Mesenchymal stem cell (in vitro differentiated cells and primary cell): ENCODE measurements around the gene SLC16A5.
"Not testable (repeated sequence)": the region's sequence is repeated elsewhere in the genome, so short reads cannot be mapped to it uniquely, and the experiment has no call there.

Source experiments
- DNase-seq: peaks from one replicate; pipeline ENCODE4 v3.0.0-alpha.2; 2013
- H2AFZ ChIP-seq: one replicate; pipeline ENCODE4 v1.6.1; 2013; ENCODE audit warnings: low read depth, mild to moderate bottlenecking, control low read depth, inconsistent platforms, low read length, moderate library complexity
- H2AK5ac ChIP-seq: 2 replicates; pipeline ENCODE4 v1.6.1; 2013; ENCODE audit warnings: low read length, moderate library complexity, mild to moderate bottlenecking, inconsistent platforms; ENCODE audit not compliant: severe bottlenecking
- H2BK120ac ChIP-seq: one replicate; pipeline ENCODE4 v1.6.1; 2013; ENCODE audit warnings: low read depth, mild to moderate bottlenecking, inconsistent platforms, low read length, moderate library complexity
- H2BK12ac ChIP-seq, 2 experiments: one replicate each; pipeline ENCODE4 v1.6.1; 2013; ENCODE audit warnings: inconsistent platforms in 2 of 2, low read length in 2 of 2, mild to moderate bottlenecking in 2 of 2, moderate library complexity in 2 of 2, control low read depth in 1 of 2
- H2BK15ac ChIP-seq: one replicate; pipeline ENCODE4 v1.6.1; 2013; ENCODE audit warnings: mild to moderate bottlenecking, low read depth, inconsistent platforms; ENCODE audit not compliant: poor library complexity, severe bottlenecking
- H2BK5ac ChIP-seq: 2 replicates; pipeline ENCODE4 v1.6.1; 2013; ENCODE audit warnings: low read depth, mild to moderate bottlenecking, low read length, control low read depth, inconsistent platforms; ENCODE audit not compliant: poor library complexity, severe bottlenecking
- H3K14ac ChIP-seq, 2 experiments: one replicate each; pipeline ENCODE4 v1.6.1; 2013; ENCODE audit warnings: inconsistent platforms in 2 of 2, low read length in 2 of 2, control low read depth in 1 of 2, mild to moderate bottlenecking in 1 of 2, moderate library complexity in 1 of 2
- H3K18ac ChIP-seq, 2 experiments: one replicate each; pipeline ENCODE4 v1.6.1; 2013; ENCODE audit warnings: inconsistent platforms in 2 of 2, low read length in 2 of 2, control low read depth in 1 of 2, low read depth in 1 of 2, mild to moderate bottlenecking in 1 of 2
- H3K23ac ChIP-seq, 2 experiments: one replicate each; pipeline ENCODE4 v1.6.1; 2013; ENCODE audit warnings: inconsistent platforms in 2 of 2, low read length in 2 of 2, mild to moderate bottlenecking in 2 of 2, moderate library complexity in 2 of 2, control low read depth in 1 of 2
- H3K27ac ChIP-seq: 2 replicates; pipeline ENCODE4 v1.5.1; 2013; ENCODE audit warnings: mild to moderate bottlenecking, moderate library complexity, low read length, control low read depth, inconsistent platforms; ENCODE audit not compliant: poor library complexity, severe bottlenecking
- H3K27me3 ChIP-seq, 2 experiments: 2 replicates each; pipeline versions ENCODE4 v1.6.1 to v1.7.0; 2013; ENCODE audit warnings: low read length in 2 of 2, mild to moderate bottlenecking in 2 of 2, moderate library complexity in 2 of 2, control low read depth in 1 of 2, inconsistent platforms in 1 of 2; ENCODE audit not compliant: control insufficient read depth in 1 of 2, insufficient read depth in 1 of 2
- H3K36me3 ChIP-seq, 2 experiments: 2 replicates each; pipeline versions ENCODE4 v1.6.1 to v1.7.0; 2013; ENCODE audit warnings: low read length in 2 of 2, control low read depth in 1 of 2, inconsistent platforms in 1 of 2, low read depth in 1 of 2, mild to moderate bottlenecking in 1 of 2; ENCODE audit not compliant: insufficient read depth in 2 of 2, control insufficient read depth in 1 of 2
- H3K4ac ChIP-seq, 2 experiments: one replicate each; pipeline ENCODE4 v1.6.1; 2013; ENCODE audit warnings: inconsistent platforms in 2 of 2, low read length in 2 of 2, mild to moderate bottlenecking in 2 of 2, moderate library complexity in 2 of 2, control low read depth in 1 of 2, low read depth in 1 of 2
- H3K4me1 ChIP-seq: 2 replicates; pipeline ENCODE4 v1.6.1; 2013; ENCODE audit warnings: low read depth, low read length, control low read depth; ENCODE audit not compliant: control insufficient read depth, insufficient read depth
- H3K4me2 ChIP-seq: 2 replicates; pipeline ENCODE4 v1.6.1; 2013; ENCODE audit warnings: low read length, mild to moderate bottlenecking, inconsistent platforms; ENCODE audit not compliant: poor library complexity, severe bottlenecking
- H3K4me3 ChIP-seq, 2 experiments: 2 replicates each; pipeline versions ENCODE4 v1.5.1 to v1.7.0; 2013; ENCODE audit warnings: low read length in 2 of 2, mild to moderate bottlenecking in 2 of 2, control low read depth in 1 of 2, low read depth in 1 of 2; ENCODE audit not compliant: insufficient read depth in 1 of 2
- H3K79me1 ChIP-seq: replicated peaks from 2 replicates; pipeline ENCODE4 v1.6.1; 2013; ENCODE audit warnings: mild to moderate bottlenecking, control low read depth, low read length, inconsistent platforms; ENCODE audit not compliant: poor library complexity, severe bottlenecking
- H3K9ac ChIP-seq: 2 replicates; pipeline ENCODE4 v1.7.0; 2013; ENCODE audit warnings: mild to moderate bottlenecking, low read length, moderate library complexity
- H3K9me3 ChIP-seq: 2 replicates; pipeline ENCODE4 v1.7.0; 2013; ENCODE audit warnings: mild to moderate bottlenecking, low read length; ENCODE audit not compliant: control insufficient read depth
- H4K8ac ChIP-seq: one replicate; pipeline ENCODE4 v1.6.1; 2013; ENCODE audit warnings: inconsistent platforms, mild to moderate bottlenecking, low read length, moderate library complexity
- H4K91ac ChIP-seq: one replicate; pipeline ENCODE4 v1.6.1; 2013; ENCODE audit warnings: mild to moderate bottlenecking, low read length, inconsistent platforms
- WGBS: methylation state at CpG from one replicate; pipeline ENCODE4 v1.1.7; 2013; ENCODE audit warnings: mixed read lengths; 5-methylcytosine and 5-hydroxymethylcytosine counted together

Gene SLC16A5

DNA sequence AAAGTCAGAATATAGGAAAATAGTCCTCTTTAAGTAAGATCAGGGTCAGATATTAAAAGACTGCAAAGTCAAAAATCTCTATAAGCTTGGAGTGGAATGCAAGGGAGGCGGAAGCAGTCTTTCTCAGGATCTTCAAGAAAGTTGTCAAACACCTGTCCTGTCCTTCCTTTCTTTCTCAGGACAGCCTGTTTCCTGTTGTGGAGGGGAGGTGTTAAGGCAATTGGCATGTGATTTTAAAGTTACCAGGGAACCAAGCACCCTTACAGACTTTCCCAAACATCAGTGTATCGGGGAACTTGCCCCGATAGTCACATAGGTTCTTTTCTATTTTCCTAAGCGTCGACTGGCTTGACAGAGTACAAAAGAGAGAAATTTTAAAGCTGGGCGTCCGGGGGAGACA, 43.0 kb upstream of the SLC16A5 start:
- H2AK5ac ChIP-seq = no peak overlapping the region
- H3K4me3 ChIP-seq = no peak overlapping the region
- no peak overlapping the region for H3K23ac ChIP-seq
- no peak overlapping the region for H3K4me2 ChIP-seq
- H3K9ac ChIP-seq = no peak overlapping the region
- no peak overlapping the region for H4K91ac ChIP-seq
- peaks cover 18% of the 10 kb centered on the region for H3K79me1 ChIP-seq
- H4K8ac ChIP-seq = no peak overlapping the region
- no peak for DNase-seq
- H2BK120ac ChIP-seq = no peak overlapping the region
- no peak overlapping the region for H2AFZ ChIP-seq
- H3K4me1 ChIP-seq = peaks cover 4% of the 10 kb centered on the region
- H3K14ac ChIP-seq = no peak overlapping the region
- no peak overlapping the region for H2BK12ac ChIP-seq
- no peak overlapping the region for H3K27ac ChIP-seq
- H3K4ac ChIP-seq = no peak overlapping the region
- peaks cover 20 to 34% of the 10 kb centered on the region in 2 experiments for H3K36me3 ChIP-seq
- H2BK5ac ChIP-seq = no peak overlapping the region
- no peak overlapping the region for H2BK15ac ChIP-seq
- no peak overlapping the region for H3K18ac ChIP-seq
- no peaks in the 10 kb centered on the region for H3K27me3 ChIP-seq
- no peaks in the 10 kb centered on the region for H3K9me3 ChIP-seq
- WGBS = 59% methylated on average over 7 of the region's 7 CpGs

DNA sequence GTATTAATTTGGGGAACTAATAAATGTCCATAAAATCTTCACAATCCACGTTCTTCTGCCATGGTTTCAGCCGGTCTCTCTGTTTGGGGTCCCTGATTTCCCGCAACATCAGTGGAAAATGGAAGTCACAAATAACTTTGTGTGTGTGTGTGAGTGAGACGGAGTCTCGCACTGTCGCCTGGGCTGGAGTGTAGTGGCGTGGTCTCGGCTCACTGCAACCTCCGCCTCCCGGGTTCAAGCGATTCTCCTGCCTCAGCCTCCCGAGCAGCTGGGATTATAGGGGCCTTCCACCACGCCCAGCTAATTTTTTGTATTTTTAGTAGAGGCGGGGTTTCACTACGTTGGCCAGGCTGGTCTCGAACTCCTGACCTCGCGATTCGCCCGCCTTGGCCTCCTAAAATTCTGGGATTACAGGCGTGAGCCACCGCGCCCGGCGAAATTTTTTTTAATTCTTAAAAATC, 41.8 kb upstream of the SLC16A5 start:
- peak overlapping the region; percentile 71 for H3K4me2 ChIP-seq
- H3K27ac ChIP-seq = peak overlapping the region; percentile 93
- WGBS = 3% methylated on average over 25 of the region's 25 CpGs
- H2BK120ac ChIP-seq, H2BK12ac ChIP-seq, H2BK5ac ChIP-seq, H4K8ac ChIP-seq, H2BK15ac ChIP-seq, H3K23ac ChIP-seq, H3K14ac ChIP-seq, H3K9me3 ChIP-seq, H4K91ac ChIP-seq, H3K18ac ChIP-seq, H3K27me3 ChIP-seq, H3K4me1 ChIP-seq, H2AK5ac ChIP-seq, H2AFZ ChIP-seq: not testable (repeated sequence)
- H3K79me1 ChIP-seq = peaks cover 16% of the 10 kb centered on the region
- peak overlapping the region; percentile 100 for H3K9ac ChIP-seq
- H3K4me3 ChIP-seq = peak overlapping the region; percentile 96 to 100
- peak overlapping the region in 1 of 2 experiments; percentile 87 for H3K4ac ChIP-seq
- peak; percentile 23 for DNase-seq
- peaks cover 13 to 31% of the 10 kb centered on the region in 2 experiments for H3K36me3 ChIP-seq

DNA sequence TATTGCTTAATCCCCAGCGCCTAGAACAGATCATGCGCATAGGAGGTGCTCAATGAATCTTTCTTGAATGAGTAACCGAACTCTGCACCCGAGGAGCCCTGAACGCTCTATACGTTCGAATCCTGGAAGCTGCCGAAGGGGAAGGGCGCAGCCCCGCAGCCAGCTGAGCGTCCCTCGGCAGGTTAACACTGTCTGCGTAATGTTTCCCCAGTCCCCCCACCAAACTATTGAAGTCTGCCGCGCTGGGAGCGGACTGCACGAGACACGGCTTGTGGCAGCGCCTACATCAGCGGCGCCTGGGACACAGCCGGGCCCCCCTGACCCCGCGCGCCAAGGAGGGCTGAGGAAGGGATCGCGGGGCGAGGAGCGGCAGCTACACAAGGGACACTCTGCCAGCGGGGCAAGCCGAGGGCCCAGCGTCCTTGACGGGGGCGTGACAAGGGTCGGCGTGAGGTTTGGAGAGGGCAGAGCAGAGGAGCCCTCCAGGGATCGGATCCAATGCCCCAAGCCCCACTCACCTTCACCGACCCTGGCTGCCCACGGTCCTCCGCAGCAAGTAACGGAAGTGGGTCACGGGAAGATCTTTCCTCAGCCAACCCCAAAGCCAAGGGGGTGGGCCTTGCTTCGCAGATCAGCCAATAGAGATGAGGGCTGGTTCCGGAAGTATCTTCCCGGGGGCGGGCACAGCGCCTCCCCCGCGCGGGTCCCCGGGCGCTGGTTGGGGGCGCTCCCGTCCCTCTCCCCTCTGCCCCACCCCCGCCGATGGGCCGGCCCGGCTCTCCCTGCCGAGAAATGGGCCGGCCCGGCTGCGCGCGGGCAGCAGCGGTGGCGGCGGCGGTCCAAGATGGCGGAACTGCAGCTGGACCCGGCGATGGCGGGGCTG, 41.1 kb upstream of the SLC16A5 start, which contains the start of the genes ATP5PD and KCTD2:
Gene ATP5PD (minus strand): TSS at position 563 of the 883 bp plus-strand sequence. CDS start 4,319 bp downstream, outside the sequence.
Gene KCTD2 (plus strand): TSS at position 819 of the 883 bp plus-strand sequence. CDS start 26 bp downstream, at position 845.
- Histone ChIP-seq H3K79me1 (peaks cover 16% of the 10 kb centered on the region), H2BK120ac (peak within 1 kb of the TSS; percentile 78), H2BK5ac (peak within 1 kb of the TSS; percentile 68), H3K18ac (peak within 1 kb of the TSS; percentile 92 to 97), H3K4ac (peak within 1 kb of the TSS; percentile 88 to 95), H3K9ac (peak within 1 kb of the TSS; percentile 100), H4K91ac (peak within 1 kb of the TSS; percentile 94), H3K4me2 (peak within 1 kb of the TSS; percentile 94), H2AFZ (peak within 1 kb of the TSS; percentile 98), H3K4me1 (peaks cover 4% of the 10 kb centered on the region), H2BK15ac (peak within 1 kb of the TSS; percentile 96), H3K14ac (peak within 1 kb of the TSS in 1 of 2 experiments; percentile 99), H2AK5ac (no peak within 1 kb of the TSS), H3K36me3 (peaks cover 7 to 29% of the 10 kb centered on the region in 2 experiments), H4K8ac (peak within 1 kb of the TSS; percentile 99), H3K27ac (peak within 1 kb of the TSS; percentile 93), H3K9me3 (no peaks in the 10 kb centered on the region), H3K23ac (peak within 1 kb of the TSS in 1 of 2 experiments; percentile 91), H3K27me3 (no peaks in the 10 kb centered on the region), H3K4me3 (peak within 1 kb of the TSS; percentile 96 to 100), H2BK12ac (peak within 1 kb of the TSS; percentile 28 to 72)
- DNase-seq = peak; percentile 98
- WGBS = under 1% methylated on average over 51 of the region's 72 CpGs
